ENCODE measurements around the gene LIPK.
"Not testable (repeated sequence)": the region's sequence is repeated elsewhere in the genome, so short reads cannot be mapped to it uniquely, and the experiment has no call there.

The LIPK gene

DNA sequence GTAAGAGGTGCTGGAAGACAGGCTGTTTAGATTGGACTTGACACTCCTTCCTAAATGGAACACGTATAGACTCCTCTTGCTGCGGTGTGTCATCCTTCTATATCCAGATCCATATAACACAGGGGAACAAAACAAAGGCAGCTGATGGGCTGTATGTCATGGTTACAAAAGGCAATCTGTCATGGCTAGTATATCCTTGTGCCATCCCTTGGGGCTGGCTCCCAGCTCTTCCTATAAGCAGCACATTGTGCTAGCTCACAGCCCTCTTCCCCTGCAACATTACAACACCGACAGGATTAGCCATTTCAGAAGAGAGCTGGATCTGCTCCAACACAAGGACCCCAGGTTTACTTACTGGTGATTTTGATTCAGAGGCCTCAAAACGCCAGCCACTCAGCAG, 15.3 kb downstream of the LIPK start:
- no peak for DNase-seq

- no peak for DNase-seq
Measured at GRCh38 chr10:88725798-88726197, 19.7 kb downstream of the LIPK start.

DNA sequence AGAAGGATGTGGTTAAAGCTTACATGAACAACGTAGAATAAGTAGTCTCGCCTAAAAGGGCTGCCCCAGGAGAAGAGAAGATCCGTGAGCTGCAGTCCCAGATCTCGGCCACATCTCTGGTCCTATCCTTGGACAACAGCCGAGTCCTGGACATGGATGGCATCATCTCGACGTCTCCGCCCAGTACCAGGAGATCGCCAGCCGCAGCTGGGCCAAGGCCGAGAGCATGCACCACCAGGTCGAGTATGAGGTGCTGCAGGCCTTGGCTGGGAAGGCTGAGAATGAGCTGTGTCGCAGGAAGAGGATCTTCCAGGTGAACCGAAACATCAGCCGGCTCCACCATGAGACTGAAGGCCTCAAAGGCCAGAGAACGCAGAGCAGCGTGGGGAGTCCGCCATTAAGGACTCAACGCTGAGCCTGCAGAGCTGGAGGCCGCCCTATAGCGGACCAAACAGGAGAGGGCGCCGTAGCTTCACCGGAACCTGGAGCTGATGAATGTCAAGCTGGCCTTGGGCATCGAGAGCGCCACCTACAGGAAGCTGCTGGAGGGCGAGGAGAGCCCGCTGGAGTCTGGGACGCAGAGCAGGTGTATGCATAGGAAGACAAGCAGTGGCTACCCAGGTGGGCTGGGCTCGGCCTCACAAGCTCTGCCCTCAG, 22.2 kb downstream of the LIPK start:
- peak in 3 of 5 experiments; percentile 6 to 68 (median 9) for DNase-seq

GRCh38 chr10:88730864-88731263, 24.8 kb downstream of the LIPK start:
- no peak for DNase-seq

DNA sequence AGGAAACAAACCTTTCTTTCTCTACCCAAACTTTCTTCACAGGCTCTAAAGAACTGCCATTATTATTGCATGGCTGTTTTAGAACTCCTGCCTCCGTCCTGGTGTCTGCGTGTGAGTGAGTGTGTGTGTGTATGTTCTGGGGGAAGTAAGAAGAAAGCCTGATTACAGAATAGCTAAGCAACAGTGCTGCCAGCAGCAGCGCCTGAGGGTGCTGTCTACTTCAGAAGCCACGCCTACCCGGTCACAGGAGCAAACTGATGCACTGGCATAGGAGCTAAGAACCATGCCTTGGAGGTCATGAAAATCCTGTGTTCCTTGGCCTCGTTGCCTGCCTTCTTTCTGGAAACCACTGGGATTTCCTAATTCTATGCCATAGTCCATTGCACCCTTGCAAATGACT, 25.2 kb downstream of the LIPK start:
- DNase-seq, result no peak

GRCh38 chr10:88733215-88733614, 27.2 kb downstream of the LIPK start:
- DNase-seq, result no peak

DNA sequence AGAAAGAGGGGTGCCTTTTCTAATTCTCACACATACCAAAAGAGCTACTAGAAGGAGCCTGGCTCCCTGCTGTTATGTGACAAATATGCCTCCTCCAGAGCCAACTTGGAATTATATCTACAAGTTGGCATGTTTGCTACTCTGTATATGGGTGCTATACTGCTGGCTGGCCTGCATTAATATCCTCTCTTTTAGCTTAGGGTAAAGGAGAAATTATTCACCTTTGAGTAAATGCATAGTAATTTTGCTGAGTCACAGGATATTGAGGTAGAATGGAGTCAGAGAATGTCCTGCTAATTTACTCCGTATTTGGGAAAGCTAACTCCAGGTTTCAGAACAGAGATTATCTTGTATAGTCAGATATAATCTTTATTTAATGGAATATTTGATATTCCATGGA, 29.6 kb downstream of the LIPK start:
- DNase-seq, result no peak

DNA sequence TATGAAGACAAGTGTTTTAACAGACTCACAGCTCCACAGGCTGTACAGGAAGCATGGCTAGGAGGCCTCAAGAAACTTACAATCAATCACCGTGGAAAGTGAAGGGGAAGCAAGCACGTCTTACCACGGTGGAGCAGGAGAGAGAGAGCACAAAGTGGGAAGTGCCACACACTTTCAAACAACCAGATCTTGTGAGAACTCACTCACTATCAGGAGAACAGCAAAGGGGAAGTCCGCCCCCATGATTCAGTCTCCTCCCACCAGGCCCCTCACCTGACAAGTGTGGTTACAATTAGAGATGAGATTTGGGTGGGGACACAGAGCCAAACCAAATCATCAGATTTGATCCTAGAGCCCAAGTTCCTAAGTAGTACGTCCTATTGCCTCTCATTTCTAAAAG, 35.9 kb downstream of the LIPK start:
- not testable (repeated sequence) for DNase-seq

DNA sequence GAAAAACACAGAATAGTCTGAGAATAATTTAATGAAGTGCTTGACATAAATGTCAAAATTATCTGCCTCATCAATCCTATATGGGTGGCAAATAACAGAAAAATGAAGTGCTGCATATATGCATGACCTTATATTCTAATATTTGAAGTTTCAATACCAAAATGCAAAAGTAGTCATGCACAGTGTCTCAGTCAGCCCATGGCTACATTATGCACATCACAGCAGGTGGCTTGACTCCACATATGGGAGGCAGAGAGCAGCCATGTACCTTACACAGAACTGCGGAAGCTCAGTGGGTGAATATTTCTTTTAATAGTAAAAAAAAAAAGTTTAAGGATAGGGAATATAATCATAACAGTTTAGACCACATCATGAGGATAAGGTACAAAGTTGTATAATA, 36.4 kb downstream of the LIPK start:
- no peak for DNase-seq

DNA sequence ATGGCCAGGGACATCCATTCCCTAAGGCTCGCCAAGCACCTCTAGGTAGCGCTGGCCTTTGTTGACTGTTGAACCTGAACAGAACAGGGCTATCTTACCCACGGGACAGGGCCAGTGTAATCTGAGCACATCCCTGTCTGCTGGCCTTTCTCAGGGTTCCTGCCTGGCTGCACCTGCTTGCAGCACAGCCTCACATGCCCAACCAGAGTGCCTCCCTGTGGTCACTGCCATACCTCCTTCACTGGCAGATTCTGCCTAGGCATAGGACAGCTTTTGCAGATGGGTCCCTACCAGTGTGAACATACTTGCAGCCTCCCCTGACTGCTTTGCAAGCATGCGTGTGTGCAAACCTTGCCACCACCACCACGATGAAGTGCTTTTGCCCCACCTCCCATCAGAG, 38.0 kb downstream of the LIPK start:
- no peak for DNase-seq

GRCh38 chr10:88745633-88746032, 39.6 kb downstream of the LIPK start:
- no peak for DNase-seq

GRCh38 chr10:88754287-88754686, 48.2 kb downstream of the LIPK start:
- peak in 1 of 5 experiments; percentile 37 for DNase-seq

- DNase-seq, result peak in 1 of 5 experiments; percentile 48
Measured at GRCh38 chr10:88755753-88756152, 49.7 kb downstream of the LIPK start.

DNA sequence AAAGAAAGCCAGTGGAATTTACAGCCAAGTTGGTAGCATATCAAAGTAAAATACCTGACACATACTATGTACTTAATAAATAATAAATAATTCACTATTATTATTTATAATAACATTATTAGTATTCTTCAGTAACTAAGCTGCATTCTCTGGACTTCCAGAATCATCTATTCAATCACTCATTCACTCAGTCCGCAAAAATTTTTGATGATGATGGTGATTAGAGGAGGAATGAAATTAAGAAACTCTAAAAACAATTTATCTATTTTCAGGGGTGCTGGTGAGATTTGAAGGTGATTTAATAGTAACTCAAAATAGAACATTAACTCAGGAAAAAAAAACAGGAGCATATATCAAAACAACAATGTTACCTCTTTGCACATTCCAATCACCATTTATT, 50.6 kb downstream of the LIPK start:
- DNase-seq, result no peak

- DNase-seq, result peak in 1 of 5 experiments; percentile 30
Measured at GRCh38 chr10:88759366-88760101, 53.5 kb downstream of the LIPK start, which contains the start of gene LIPN. LIPN (plus strand) TSS chr10:88760020; CDS start chr10:88761406, 1,386 bp downstream.

DNA sequence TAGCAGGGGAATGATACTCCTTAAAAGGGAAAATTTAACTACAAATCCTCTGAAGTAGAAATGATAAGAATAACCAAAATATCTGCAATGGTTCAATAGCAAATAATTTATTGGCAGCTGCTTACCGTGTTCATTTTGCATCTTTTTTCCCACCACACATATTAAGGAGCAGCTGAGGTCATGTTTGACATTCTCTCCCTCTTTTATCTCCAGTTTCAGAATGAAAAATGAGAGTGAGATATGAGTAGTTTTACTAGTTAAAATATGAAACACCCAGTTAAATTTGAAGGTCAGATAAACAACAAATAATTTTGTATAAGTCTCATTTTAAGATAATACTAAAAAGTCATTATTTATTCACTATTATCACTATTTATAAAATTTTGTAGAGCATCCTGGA, 56.9 kb downstream of the LIPK start:
- no peak for DNase-seq

- no peak for DNase-seq
Measured at GRCh38 chr10:88763441-88763840, 57.4 kb downstream of the LIPK start.

- no peak for DNase-seq
Measured at GRCh38 chr10:88764110-88764509, 58.1 kb downstream of the LIPK start.

- no peak for DNase-seq
Measured at GRCh38 chr10:88765816-88766215, 59.8 kb downstream of the LIPK start.

DNA sequence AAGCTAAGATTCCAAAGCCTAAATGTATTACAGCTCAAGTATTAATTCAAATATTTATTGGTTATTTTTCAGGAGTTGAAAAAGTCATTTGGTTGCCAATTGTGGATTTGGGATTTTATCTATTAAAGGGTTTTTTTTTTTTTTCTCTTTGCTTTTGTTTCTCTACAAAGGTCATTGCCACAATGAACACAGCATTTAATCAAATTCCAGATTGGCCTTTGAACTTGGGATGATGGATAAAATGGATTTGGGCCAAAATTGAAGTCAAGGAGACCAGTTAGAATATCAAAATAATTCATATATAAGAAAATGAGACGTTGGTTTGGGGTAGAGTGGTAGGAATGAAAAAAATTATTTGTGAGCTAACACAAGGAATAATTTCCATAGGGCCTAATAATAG, 63.3 kb downstream of the LIPK start:
- no peak for DNase-seq

GRCh38 chr10:88781206-88781605, 75.2 kb downstream of the LIPK start:
- DNase-seq, result no peak

DNA sequence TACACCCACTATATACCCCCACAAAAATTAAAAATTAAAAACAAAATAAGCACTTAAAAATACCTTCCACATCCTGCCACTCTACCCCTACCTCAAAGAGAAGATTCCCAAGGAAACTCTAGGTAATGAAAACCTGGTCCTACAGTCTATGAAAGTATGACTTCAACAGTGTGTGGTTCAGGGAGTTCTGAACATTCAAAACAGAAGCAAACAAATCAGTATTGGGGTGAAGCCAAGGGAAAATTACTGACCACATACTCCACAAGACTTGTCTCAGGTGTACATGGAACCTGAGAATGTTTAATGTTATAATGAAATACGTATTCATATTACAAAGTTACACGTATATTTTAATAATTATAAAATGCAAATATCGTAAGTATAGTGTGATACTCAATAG, 76.2 kb downstream of the LIPK start:
- DNase-seq, result no peak

DNA sequence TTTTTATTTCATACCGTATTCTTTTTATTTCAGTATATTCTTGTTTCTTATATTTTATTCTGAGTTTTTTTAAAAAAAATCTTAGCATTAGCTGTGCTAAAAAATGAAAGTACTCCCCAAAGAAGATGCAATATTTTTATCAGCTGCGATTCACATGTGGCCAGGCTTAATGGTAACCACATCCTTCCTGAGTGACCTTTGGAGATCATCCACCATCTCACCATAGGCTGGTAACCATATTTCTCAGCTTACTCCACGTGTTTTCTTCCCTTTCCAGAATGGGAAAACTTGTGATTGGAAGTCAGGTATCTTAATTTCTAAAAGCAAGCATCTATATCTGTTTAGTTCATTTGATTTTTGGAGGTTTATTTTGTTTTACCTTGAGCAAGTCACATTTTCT, 77.7 kb downstream of the LIPK start:
- DNase-seq, result no peak

- DNase-seq, result no peak
Measured at GRCh38 chr10:88786032-88786770, 80.2 kb downstream of the LIPK start.
